Activated CD8-positive, alpha-beta T cell treated with anti-CD3 and anti-CD28 coated beads for 36 hours (primary cell): ENCODE measurements around the gene PDE12. TPM values are rescaled to one million over a fixed set of nuclear protein-coding genes. Genes with fewer than 3 reads are reported as not detected.
A peak's percentile ranks its signal among the peaks of the same experiment; 100 is the strongest.

Experiments used
- ATAC-seq: fragments of 200-7000 bp; cut with Tn5 transposase; one replicate; pipeline ENCODE4 v1.10.0; 2021; ENCODE audit warnings: mild to moderate bottlenecking, moderate library complexity
- CTCF ChIA-PET: fragments of 350-600 bp; sonication (Branson Sonifier 250); formaldehyde crosslinking; loops from one replicate; lab custom pipeline; 2021; ENCODE audit warnings: antibody characterized with exemption; lab: Charles Lee
- POLR2A ChIA-PET: fragments of 350-600 bp; sonication (Branson Sonifier 250); formaldehyde crosslinking; loops from one replicate; lab custom pipeline; 2021; ENCODE audit warnings: antibody characterized with exemption; lab: Charles Lee
- DNase-seq: peaks from one replicate; pipeline ENCODE4 v3.0.0-alpha.2; 2020
- H3K27ac Mint-ChIP-seq: one replicate; pipeline ENCODE4 v1.8.0; 2021; ENCODE audit warnings: mild to moderate bottlenecking, mixed read lengths
- H3K27me3 Mint-ChIP-seq: one replicate; pipeline ENCODE4 v1.8.0; 2021; ENCODE audit warnings: mixed read lengths
- H3K36me3 Mint-ChIP-seq: one replicate; pipeline ENCODE4 v1.8.0; 2021; ENCODE audit warnings: low read depth, mixed read lengths
- H3K4me1 Mint-ChIP-seq: one replicate; pipeline ENCODE4 v1.8.0; 2021; ENCODE audit warnings: low read depth, mixed read lengths
- H3K4me3 Mint-ChIP-seq: one replicate; pipeline ENCODE4 v1.8.0; 2021; ENCODE audit warnings: mild to moderate bottlenecking, moderate library complexity, mixed read lengths
- H3K9me3 Mint-ChIP-seq: one replicate; pipeline ENCODE4 v1.8.0; 2021; ENCODE audit warnings: mixed read lengths
- CTCF ChIP-seq: fragments of 200-600 bp; IDR thresholded peaks from one replicate; pipeline ENCODE4 v1.8.0; 2022; ENCODE audit warnings: antibody characterized with exemption, mild to moderate bottlenecking
- intact Hi-C: fragments of 100-400 bp; cut with micrococcal nuclease; formaldehyde crosslinking; loops from one replicate; pipeline ENCODE4 v1.10.0; 2022
- total RNA-seq, 2 experiments: library from RNA; stranded (reverse); gene quantifications; one replicate each; pipeline ENCODE4 v1.2.3, GENCODE V29; 2021

The PDE12 gene
- total RNA-seq: 10 to 100 TPM; 25.4 to 29.9 TPM

- DNase-seq (peak; percentile 91), ATAC-seq (peak; percentile 80)
- peaks cover 24% of the 10 kb centered on the region for H3K4me1 Mint-ChIP-seq
- TF ChIP-seq CTCF: no peak
- intact Hi-C loops: loop anchor here (5.0 kb wide), 1 partner anchor 41 kb away; the partner anchor contains the start of gene ARF4
- H3K9me3 Mint-ChIP-seq: no peaks in the 10 kb centered on the region
- H3K27ac Mint-ChIP-seq: peak within 1 kb of the TSS; percentile 99
- peak within 1 kb of the TSS; percentile 99 for H3K4me3 Mint-ChIP-seq
- CTCF ChIA-PET: interaction anchor here (1.0 to 4.3 kb wide), 6 partner anchors 11 to 450 kb away, joined by 3 to 14 read pairs (median 5); no protein-coding TSS in a partner anchor
- peaks cover 34% of the 10 kb centered on the region for H3K36me3 Mint-ChIP-seq
- H3K27me3 Mint-ChIP-seq: no peaks in the 10 kb centered on the region
- POLR2A ChIA-PET: interaction anchor here (0.6 to 4.3 kb wide), 15 partner anchors 10 to 478 kb away, joined by 3 to 47 read pairs (median 3); partner anchors contain the start of gene ARF4
These were observed at the start of gene PDE12 for GRCh38 chr3:57555738-57556458. Gene PDE12, plus strand, starts transcription at chr3:57556274. Its CDS starts 106 bp downstream, at chr3:57556380.

- ChIA-PET POLR2A (interaction anchor here (0.7 kb wide), 1 partner anchor 51 kb away, joined by 3 read pairs; no protein-coding TSS in a partner anchor), CTCF (no interaction called here)
- Mint-ChIP-seq H3K9me3 (no peaks in the 10 kb centered on the region), H3K27me3 (peaks cover 4% of the 10 kb centered on the region), H3K36me3 (no peaks in the 10 kb centered on the region), H3K4me1 (no peaks in the 10 kb centered on the region), H3K4me3 (no peak overlapping the region), H3K27ac (no peak overlapping the region)
- no peak for TF ChIP-seq CTCF
- ATAC-seq (no peak), DNase-seq (no peak)
- intact Hi-C loops: no loop called here
These were observed 43.9 kb upstream of the PDE12 start for GRCh38 chr3:57512166-57512565.

GRCh38 chr3:57518276-57518915 lies 37.7 kb upstream of the PDE12 start:
- Mint-ChIP-seq H3K27me3 (peaks cover 4% of the 10 kb centered on the region), H3K36me3 (no peaks in the 10 kb centered on the region), H3K9me3 (no peaks in the 10 kb centered on the region), H3K27ac (no peak overlapping the region), H3K4me1 (no peaks in the 10 kb centered on the region), H3K4me3 (no peak overlapping the region)
- ChIA-PET CTCF (no interaction called here), POLR2A (no interaction called here)
- DNase-seq (no peak), ATAC-seq (no peak)
- intact Hi-C loops: no loop called here
- TF ChIP-seq CTCF: no peak

- peaks cover under 1% of the 10 kb centered on the region for H3K9me3 Mint-ChIP-seq
- no peak for DNase-seq
- no peak overlapping the region for H3K27ac Mint-ChIP-seq
- ChIA-PET POLR2A (interaction anchor here (0.6 kb wide), 1 partner anchor 237 kb away, joined by 3 read pairs; the partner anchor contains the start of gene ASB14), CTCF (interaction anchor here (0.6 kb wide), 1 partner anchor 9 kb away, joined by 3 read pairs; no protein-coding TSS in a partner anchor)
- no peaks in the 10 kb centered on the region for H3K36me3 Mint-ChIP-seq
- no peaks in the 10 kb centered on the region for H3K4me1 Mint-ChIP-seq
- H3K4me3 Mint-ChIP-seq: no peak overlapping the region
- ATAC-seq: no peak
- TF ChIP-seq CTCF: no peak
- peaks cover 3% of the 10 kb centered on the region for H3K27me3 Mint-ChIP-seq
- intact Hi-C loops: no loop called here
These were observed 25.9 kb upstream of the PDE12 start for GRCh38 chr3:57530071-57530608.
